Posterior vena cava (tissue), 2 donors: ENCODE data around the gene LHX5. TPM values are rescaled to one million over a fixed set of nuclear protein-coding genes. Genes with fewer than 3 reads are reported as not detected.

Experiments used
- DNase-seq: peaks from one replicate; pipeline ENCODE4 v3.0.0-alpha.2; 2020; ENCODE audit warnings: low spot score
- intact Hi-C, 2 donors: fragments of 100-400 bp; cut with DNase I; formaldehyde crosslinking; loops; one replicate each; pipeline versions ENCODE4 v1.14.1 to v1.14.2; 2022 to 2023
- total RNA-seq, 2 donors: library from RNA; stranded (reverse); fragmentation: NEBNext Ultra II Directional; extraction: Animal tissue kit (Norgen Biotek cat#: 25700); gene quantifications; one replicate each; pipeline ENCODE4 v1.2.1, GENCODE V29; 2021
- donor health status: DM: yes; HTN: yes; CAD: no.
- donor health status: DM: yes; HTN: yes; CAD: no.

LHX5 gene
- total RNA-seq, 2 donors from 2014 or later = not detected

DNA sequence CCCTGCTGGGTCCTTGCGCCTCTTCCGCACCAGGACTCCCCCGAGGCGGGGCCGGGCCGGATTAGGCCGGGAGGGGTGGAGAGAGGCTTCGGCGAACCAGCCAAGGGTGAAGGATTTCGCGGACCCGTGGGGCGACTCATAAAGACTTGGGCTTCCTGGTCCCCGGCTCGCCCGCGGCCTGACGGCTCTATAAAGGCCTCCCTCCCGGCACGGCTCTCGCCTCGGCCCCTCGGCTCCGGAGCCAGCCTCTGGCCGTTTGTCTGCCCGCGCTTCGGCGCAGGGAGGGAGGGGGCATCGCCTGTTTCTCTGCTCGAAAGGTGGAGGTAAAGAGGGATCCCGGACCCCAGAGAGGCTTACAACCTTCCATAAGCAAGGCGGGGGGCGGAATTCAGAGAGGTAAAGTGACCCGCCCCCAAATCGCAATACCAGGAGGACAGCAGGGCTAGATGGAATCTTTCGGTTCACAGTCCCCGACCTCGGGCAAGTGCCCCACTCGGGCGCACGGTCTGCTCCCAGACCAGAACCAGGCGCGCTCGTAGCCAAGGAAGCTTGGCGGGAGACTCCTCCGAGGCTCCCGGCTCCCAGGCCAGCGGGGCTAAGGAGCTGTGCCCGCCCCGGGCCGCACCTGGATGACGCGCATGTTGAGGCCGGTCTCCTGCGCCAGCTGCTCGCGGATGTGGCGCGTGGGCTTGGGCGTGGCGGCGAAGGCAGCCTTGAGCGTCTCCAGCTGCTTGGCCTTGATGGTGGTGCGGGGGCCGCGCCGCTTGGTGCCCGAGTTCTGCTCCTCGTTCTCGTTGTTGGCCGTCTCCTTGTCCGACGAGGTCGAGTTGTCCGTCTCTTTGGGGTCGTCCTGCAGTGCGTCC is 3.9 kb downstream of the LHX5 start:
- intact Hi-C loops = no loop called here

DNA sequence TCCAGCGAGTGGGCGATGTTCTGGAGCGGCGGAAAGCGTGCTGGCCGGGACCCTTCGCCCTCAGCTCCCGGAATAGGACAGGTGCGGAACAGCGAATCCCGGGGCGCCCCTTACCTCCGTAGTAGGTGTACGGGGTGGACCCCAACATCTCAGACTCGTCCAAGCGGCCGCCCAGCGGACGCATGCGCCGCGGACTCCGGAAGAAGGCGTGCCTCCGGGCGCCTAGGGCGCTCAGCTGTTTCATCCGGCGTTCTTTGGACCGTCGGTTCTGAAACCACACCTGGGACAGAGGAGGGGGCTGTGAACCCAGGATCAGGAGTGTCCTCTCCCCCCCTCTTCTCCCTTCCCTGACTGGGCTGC is 4.5 kb downstream of the LHX5 start:
- intact Hi-C loops = no loop called here
- DNase-seq = no peak

More for the DNA sequence above, 3.9 kb downstream of the LHX5 start:
- DNase-seq = no peak

DNA sequence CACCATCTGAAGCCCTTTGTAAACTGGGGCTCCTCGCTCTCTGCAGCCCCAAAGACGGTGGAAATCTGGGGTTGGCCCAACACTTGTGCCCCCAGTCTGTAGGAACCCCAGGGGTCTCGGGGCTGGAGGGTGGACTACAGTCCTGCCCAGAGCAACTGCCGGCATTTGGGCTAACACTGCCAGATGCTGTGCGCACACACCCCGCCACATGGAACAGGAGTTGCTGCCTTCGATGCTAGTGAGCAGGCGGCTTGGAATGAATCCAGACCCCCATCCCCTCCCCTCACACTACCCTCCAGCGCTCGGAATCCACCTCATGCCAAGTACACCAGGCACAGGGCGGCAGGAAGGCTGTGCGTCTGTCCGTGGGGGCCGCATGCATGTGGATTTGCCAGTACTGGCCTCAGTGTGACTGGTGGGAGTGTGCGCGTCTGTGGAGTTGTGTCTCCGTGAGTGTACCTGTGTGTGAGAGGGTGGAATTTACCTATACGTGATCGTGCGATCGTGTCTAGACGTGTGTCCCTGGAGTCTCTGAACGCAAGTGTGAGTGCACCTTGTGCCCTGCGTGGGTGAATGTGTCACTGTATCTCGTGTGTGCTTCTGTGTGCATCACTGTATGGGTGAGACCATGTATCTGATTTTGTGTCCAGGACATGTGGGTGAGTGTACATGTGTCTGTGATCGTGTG is 5.1 kb downstream of the LHX5 start:
- intact Hi-C loops = no loop called here

DNA sequence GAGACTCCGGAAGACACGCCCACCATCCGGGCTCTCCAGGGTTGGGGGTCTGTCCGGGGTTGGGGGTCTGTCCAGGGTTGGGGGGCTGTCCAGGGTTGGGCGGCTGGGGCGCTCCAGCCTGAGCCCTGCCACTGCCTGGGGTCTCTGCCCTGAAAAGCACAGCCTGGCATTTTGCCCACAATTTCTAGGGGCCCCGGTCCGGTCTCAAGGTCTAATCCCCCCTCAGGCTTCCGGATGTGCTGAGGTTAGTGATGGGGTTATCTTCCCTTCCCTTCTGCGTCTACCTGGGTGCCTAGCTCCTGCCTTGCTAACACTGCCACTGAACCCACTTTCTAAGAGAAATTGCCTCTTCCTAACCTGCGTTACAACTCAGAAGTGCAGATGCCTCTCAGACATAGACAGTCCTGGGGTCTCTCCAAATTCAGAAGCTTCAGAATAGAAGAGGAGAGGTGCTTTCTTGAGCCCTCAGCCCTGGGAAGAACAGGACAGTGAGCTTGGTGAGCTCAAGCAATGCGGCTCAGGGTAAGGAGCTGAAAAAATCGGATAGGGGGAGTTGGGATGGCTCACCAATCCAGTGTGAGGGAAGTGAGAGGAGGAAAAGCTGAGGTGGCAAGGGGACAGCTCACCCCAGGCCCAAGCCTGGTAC is 5.7 kb downstream of the LHX5 start:
- intact Hi-C loops = loop anchor here in 1 of 2 donors (2.0 kb wide), 1 partner anchor 441 kb away; no protein-coding TSS in a partner anchor
- DNase-seq = no peak

More for the DNA sequence above, 5.1 kb downstream of the LHX5 start:
- DNase-seq = no peak

DNA sequence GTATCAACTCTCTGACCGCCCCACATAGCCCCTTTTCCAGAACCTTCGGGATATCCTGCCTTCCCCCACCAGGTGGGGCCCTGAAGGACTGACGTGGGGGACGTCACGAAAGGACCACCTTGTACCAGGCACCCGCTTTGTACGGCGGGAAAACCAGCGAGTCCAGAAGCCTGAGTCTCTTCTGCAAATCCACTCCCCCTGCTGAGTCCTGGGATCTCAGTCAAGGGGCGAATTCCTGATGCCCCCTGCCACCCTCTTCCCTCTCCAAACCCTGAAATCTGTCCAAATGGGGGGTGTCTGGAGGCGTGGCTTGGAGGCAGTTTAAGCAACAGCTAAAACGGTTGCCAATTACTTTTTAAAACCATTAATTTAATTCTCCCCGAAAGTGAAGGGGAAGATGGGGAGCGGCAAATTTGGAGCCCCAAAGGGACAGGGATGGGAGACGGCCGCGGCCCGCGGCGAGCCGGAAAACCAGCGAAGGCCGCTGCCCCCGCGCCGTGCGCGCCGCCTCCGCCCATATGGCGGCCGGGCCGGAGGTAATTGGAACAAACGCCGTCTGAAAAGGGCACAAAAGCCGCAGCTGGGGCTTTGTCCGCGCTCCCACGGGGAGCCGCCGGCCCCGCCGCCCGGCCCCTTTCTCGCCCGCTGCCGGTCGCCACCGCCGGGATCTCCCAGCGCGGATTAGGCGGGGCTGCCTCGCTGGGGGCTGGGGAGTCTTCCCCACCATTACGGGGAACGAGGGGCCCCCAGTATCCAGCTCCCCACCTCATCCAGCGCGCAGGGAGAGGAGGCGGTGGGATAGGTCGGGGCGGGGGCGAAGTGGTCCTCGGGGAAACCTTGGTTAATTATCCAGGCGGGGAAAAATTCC is 6.6 kb downstream of the LHX5 start:
- intact Hi-C loops = loop anchor here (2.0 to 5.0 kb wide), 2 partner anchors 442 to 447 kb away; no protein-coding TSS in a partner anchor
- DNase-seq = no peak

DNA sequence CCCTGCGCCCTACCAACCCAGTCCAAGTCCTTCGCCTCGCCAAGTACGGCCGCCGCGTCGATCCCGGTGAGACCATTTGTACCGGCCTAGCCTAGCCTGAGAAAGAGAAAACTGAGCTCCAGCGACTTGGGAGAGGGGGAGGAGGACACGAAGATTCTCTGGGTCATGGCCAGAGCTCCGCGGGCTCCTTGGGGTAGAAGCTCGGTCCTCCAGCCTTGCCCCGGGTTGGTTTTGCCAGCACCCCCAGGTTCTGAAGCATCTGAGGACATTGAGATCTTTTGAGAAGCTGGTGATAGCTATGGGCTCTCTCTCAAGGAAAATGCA is 7.3 kb downstream of the LHX5 start:
- no peak for DNase-seq
- intact Hi-C loops = loop anchor here (2.0 to 5.0 kb wide), 2 partner anchors 442 to 448 kb away; no protein-coding TSS in a partner anchor

DNA sequence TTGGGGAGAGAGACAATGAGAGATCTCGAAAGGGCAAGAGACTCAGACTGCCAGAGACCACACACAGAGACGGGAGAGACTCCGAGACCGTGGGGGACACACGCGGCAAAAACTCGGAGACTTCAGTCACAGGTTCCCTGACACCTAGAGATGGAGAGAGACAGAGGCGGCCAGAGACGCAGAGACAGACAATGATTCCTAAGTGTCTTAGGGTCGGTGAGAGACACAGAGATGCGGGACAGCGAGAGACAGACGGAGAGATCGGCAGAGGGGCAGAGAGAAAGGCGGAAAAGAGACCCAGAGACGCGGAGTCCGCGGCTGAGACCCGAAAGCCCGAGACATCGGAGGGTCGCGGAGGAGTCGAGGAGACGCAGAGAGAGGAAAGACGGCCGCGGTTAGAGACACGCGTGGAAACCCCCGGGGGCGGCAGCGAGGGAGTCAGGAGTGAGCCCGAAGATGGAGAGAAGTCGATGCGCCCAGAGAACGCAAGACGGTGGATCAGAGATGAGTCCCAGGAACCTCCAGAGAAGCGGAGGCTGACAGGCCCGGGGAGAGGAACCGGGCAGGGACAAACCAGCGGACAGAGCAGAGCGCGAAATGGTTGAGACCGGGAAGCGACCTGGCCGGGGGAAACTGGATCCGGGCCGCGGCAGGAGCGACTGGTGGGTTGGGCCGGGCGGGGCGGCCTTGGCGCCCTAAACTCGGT is 7.8 kb downstream of the LHX5 start:
- no peak for DNase-seq
- intact Hi-C loops = loop anchor here (2.0 to 5.0 kb wide), 2 partner anchors 443 to 448 kb away; no protein-coding TSS in a partner anchor

DNA sequence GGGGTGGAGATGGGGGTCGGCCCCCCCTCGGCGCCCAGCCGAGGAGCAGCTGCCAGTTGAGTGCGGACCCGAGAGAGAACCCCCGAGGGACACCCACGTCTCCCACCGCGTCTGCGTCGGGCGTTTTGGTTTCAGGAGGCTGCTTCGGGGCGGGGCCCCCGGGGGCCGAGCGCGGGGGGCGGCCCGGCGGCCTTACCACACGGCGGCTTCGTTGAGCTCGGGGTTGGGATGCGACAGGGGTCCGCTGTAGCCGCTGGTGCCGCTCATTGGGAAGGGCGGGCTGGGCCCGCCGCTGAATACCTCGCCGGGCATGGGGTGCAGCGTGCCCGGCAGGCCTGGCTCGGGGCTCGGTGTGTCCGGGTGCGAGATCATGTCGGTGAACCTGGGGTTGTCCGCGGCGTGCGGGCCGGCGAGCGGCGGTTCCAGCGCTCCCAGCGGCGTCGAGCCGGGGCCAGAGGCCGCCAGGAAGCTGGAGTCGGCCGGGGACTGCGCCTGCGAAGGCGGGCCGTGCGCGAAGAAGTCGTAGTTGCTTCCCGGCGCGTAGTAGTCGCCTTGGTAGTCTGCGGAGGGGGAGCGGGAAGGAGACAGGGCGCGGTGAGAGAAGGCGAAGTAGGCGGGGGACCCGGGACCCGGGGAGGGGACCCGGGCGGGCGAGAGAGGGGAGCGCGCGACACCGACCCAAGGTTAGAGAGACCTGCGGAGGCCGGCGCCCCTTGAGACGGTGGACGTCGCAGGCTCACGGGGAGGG is 8.5 kb downstream of the LHX5 start:
- intact Hi-C loops = loop anchor here in 1 of 2 donors (5.0 kb wide), 1 partner anchor 449 kb away; no protein-coding TSS in a partner anchor

DNA sequence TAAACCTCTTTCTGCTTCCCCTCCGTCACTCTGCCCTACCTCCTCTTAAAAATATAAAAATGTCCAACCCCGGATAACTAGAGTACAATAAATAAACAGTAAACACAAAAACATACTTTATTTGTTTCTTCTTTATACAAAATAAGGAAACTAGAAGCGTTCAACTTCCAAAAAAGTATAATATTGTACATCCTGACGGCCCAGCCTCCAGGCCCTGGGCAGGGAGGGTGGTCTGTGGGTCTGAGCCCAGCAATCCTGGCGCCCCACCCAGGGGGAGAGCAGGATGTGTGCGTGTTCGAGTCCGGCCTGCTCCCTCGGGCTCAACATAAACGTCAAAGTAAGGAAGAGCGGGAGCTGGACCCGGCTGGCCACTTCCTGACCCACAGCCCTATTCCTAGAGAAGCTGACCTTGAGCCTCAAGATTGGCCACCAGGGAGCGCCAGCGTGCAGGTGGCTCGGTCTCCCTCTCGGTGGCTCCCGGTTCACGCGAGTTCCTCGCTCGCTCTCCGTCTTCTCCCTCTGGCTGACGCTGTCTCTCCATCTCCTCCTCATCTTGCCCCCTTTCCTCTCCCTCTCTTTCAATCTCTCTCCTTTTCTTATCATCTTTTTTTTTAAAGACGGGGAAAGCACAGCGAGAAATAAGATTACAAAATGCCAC is 9.4 kb downstream of the LHX5 start:
- peak; percentile 94 for DNase-seq
- intact Hi-C loops = loop anchor here in 1 of 2 donors (5.0 kb wide), 1 partner anchor 450 kb away; no protein-coding TSS in a partner anchor

More for the DNA sequence above, 8.5 kb downstream of the LHX5 start:
- DNase-seq = peak; percentile 81

DNA sequence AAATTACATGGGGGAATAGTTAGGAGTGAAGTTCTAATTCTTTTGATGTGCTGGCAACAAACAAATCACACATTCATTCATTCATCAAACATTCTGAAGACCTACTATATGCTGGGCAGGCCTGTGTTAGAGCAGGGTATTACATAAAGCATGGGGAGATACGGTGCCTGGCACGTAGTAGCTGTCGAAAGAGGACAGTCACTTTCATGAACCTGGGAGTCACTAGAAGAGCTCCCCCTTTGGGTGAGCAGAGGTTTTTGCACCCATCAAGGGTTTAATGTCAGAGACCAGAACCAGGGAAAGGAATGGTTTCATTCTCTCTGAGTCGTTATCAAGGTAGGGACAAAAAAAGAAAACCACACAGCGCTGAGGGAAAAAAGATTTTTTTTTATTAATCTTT is 10.0 kb downstream of the LHX5 start:
- DNase-seq = no peak
- intact Hi-C loops = loop anchor here in 1 of 2 donors (5.0 kb wide), 1 partner anchor 451 kb away; no protein-coding TSS in a partner anchor

DNA sequence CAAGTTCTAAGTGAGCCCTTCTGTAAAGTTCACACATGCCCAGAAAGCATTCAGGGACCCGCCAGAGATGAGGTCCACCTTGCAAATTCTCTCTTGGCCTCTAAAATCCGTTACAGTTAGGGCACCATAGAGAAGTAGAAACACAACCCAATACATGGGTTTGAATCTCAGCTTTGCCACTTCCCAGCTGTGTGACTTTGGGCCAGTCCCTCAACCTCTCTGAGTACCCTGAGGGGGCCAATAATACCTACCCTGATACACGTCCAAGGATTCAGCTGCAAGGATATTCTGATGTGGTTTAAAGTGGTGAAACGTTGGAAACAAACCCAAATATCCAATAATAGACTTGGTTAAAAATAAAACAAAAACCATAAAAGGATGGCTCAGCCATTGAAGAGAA is 11.7 kb downstream of the LHX5 start:
- no peak for DNase-seq
- intact Hi-C loops = loop anchor here in 1 of 2 donors (5.0 kb wide), 1 partner anchor 452 kb away; no protein-coding TSS in a partner anchor

DNA sequence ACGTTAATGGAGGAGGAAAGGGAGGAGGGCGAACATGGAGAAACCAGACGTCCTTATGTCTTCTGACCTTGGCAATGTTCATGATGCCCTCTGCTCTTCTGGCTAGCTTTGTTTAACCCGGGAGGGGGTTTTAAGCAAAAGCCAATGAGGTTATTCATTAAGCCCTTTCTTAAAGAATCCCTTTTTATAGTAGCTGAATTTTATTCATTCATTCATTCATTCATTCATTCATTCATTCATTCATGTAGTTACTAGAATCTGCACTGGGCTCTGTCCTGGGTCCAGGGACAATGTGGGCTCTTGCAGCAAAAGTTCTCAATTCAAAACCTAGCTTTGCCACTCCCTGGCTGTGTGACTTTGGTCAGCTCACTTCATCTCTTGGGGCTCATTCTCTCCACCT is 14.0 kb downstream of the LHX5 start:
- DNase-seq = peak; percentile 6
- intact Hi-C loops = no loop called here

DNA sequence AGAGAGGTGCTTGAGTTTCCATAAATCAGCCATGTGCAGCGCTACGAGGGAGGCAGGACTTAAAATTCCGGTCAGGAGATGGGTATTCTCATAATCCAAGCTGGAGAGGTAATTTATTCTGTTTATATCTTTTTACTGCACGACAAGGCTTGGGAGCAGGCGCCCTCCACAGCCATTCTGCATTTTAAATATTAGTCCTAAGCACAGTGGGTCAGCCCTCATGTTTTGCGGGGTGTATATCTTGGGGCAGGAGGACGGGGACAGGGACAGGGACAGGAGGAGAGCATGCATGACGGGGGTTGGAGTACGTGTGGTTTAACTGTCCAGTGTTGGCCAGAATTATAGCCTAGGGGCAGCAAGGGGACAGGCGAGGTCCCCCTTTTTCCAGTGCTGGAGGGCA is 14.5 kb downstream of the LHX5 start:
- DNase-seq = peak; percentile 23
- intact Hi-C loops = no loop called here

DNA sequence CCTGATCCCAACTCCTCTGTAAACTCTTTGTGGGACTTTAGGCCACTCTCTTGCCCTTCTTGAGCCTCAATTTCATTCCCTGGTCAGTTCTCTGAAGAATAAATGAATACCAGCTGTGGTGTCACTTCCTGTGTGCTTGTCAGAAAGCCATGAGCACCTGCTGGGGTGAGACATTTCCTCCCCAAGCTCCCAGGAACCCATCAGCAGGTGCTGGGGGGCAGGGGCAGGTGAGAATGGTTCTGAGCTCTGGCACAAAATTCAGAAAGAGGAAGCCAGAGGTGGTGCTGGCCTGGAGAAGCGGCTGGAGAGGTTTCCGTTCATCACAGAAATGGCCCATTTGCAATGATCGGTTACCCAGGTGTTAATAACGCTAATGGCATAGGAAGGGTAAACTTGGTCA is 14.9 kb downstream of the LHX5 start:
- DNase-seq = no peak
- intact Hi-C loops = no loop called here

DNA sequence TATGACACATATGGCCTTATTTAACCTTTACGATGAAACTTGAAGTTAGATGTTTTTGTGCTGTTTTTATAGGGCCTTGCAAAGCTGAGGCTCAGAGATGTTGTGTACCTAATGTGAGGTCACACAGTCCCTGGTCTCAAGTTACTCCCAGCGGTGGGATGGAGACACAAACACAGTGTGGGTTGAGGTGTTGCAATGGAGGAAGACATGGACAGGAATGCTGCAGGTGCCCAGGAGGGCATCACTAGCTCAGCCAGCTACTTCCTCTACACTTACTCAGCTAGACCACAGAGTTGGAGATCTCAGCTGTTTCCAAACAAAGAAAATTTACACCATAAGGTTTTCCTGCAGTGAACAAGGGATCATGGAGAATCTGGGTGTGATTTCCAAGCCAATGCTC is 15.5 kb downstream of the LHX5 start:
- intact Hi-C loops = no loop called here
- DNase-seq = no peak

DNA sequence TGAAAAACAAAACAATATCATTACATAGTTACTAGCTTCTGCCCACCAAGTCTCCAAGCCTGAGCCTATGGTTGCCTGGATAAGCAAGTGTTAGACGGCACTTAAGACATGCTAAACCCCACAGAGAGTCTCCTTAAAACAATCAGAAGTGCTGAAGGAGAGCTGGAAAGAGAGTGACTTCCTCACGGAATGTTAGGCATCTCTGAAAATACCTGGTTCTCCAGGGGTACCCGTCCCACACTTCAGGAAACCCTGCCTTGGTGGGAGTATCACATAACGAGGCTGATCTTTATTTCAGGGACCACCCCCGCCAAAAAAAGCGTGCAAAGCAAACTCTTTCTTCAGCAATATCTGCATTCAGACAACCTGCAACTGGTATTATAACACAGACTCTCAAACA is 18.3 kb downstream of the LHX5 start:
- peak; percentile 12 for DNase-seq
- intact Hi-C loops = no loop called here

DNA sequence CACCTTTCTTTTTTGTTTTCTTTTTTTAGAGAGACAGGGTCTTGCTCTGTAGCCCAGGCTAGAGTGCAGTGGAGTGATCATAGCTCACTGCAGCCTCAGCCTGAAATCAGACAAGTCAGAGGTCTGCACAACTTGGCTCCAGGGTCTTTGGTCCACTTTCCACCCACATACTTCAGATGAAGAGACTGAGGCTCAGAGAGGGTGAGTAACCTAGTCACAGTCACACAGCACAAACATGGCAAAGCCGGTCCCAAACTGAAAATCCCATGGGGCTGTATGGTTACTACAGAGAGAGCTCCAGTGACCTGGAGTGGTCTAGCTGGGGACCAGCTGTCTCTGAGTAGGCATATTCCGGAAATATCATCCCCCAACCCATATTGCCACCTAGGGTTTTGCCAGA is 19.2 kb downstream of the LHX5 start:
- peak; percentile 13 for DNase-seq
- intact Hi-C loops = no loop called here
